Upper lobe of left lung (tissue), 6 donors: ENCODE results near the gene ARPP21. TPM values are rescaled to one million over a fixed set of nuclear protein-coding genes. Genes with fewer than 3 reads are reported as not detected.

Experiments
- ATAC-seq, 2 donors: fragments of 200-7000 bp; cut with Tn5 transposase; one replicate each; pipeline ENCODE4 v1.9.1; 2022; ENCODE audit warnings: mild to moderate bottlenecking in 2 of 2, moderate library complexity in 2 of 2; ENCODE audit not compliant: low FRiP score in 2 of 2
- DNase-seq, 2 donors: peaks; one replicate each; pipeline ENCODE4 v3.0.0-alpha.2; 2019 to 2020
- H3K27ac ChIP-seq, 4 donors: fragments of 200-600 bp; sonication (generic); one replicate each; pipeline ENCODE4 v1.5.1; 2016 to 2019
- H3K27me3 ChIP-seq, 4 donors: fragments of 200-600 bp; sonication (generic); one replicate each; pipeline ENCODE4 v1.5.1; 2017 to 2019
- H3K36me3 ChIP-seq, 4 donors: fragments of 200-600 bp; sonication (generic); one replicate each; pipeline ENCODE4 v1.5.1; 2016 to 2019
- H3K4me1 ChIP-seq, 4 donors: fragments of 200-600 bp; sonication (generic); one replicate each; pipeline ENCODE4 v1.5.1; 2018 to 2019
- H3K4me3 ChIP-seq, 4 donors: fragments of 200-600 bp; sonication (generic); one replicate each; pipeline ENCODE4 v1.5.1; 2017 to 2019; ENCODE audit warnings: mild to moderate bottlenecking in 2 of 4, moderate library complexity in 1 of 4
- H3K9me3 ChIP-seq, 4 donors: fragments of 200-600 bp; sonication (generic); one replicate each; pipeline ENCODE4 v1.5.1; 2018 to 2019
- CTCF ChIP-seq, 6 experiments: fragments of 450-650 bp in 4 of 6; fragments of 200-600 bp in 2 of 6; sonication (generic) in 2 of 6; IDR thresholded peaks; one replicate each; pipeline ENCODE4 v1.5.1; 2016 to 2019; ENCODE audit warnings: antibody characterized with exemption in 6 of 6
- EP300 ChIP-seq, 4 donors: sonication (generic); formaldehyde crosslinking; IDR thresholded peaks; one replicate each; pipeline ENCODE4 v1.5.1; 2017; ENCODE audit warnings: antibody characterized with exemption in 4 of 4, control low read depth in 2 of 4
- POLR2A ChIP-seq, 4 donors: fragments of 450-650 bp; IDR thresholded peaks; one replicate each; pipeline ENCODE4 v1.5.1; 2016 to 2017; ENCODE audit warnings: antibody characterized with exemption in 4 of 4, mild to moderate bottlenecking in 2 of 4
- POLR2AphosphoS5 ChIP-seq, 2 donors: sonication (generic); formaldehyde crosslinking; IDR thresholded peaks; one replicate each; pipeline ENCODE4 v1.5.1; 2017; ENCODE audit warnings: antibody characterized with exemption in 2 of 2
- WGBS, 2 donors: methylation state at CpG; one replicate each; pipeline ENCODE4 v1.1.5; 2017 to 2018; 5-methylcytosine and 5-hydroxymethylcytosine counted together
- total RNA-seq, 6 donors: library from RNA; depleted of rRNA in 4 of 6; stranded (reverse); fragments of >200 nt in 4 of 6; gene quantifications; one replicate each; pipeline versions ENCODE4 v1.1.0 to v1.2.1, GENCODE V29; 2016 to 2021
- donor health status: DM: no; HTN: no; CAD: no; lungs with moderate emphysema.
- donor health status: DM: no; HTN: yes; CAD: no; lungs with severe emphysema.

Gene ARPP21
- total RNA-seq, 6 donors from 2014 or later, result not detected

DNA sequence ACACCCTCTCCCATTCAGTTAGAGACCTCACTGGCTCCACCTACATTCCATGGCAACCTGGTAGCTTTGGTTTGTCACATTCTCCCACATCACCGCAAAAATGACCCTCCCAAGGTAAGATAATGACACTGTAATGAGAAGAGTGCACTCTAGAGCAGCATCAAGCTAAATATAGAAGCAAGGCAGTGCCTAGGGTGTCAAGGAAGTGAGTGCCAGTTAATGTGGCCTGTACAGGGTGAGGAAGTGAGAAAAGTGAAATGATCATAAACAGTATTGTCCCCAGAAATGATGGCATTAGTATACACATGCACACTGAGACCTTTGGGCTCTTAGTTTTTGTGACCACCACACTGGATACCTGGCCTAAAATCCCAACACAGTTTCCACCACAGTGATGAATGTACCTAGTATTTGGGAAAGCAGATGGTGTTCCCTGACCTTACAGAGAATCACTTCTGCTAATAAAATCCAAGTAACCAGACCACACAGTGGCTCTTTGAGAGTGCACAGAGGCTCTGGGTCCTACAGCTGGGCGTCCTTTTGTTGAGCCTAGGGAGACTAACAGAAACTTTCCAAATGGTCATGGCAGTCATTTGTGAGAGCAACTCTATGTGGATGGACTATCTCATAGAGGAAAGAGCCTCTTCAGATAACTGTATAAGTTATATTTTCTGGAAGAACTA, 106.6 kb downstream of the ARPP21 start:
- 82 to 89% methylated on average over 2 of the region's 2 CpGs for WGBS, 2 donors
- ATAC-seq, result no peak

GRCh38 chr3:35746492-35746891, 107.2 kb downstream of the ARPP21 start:
- Histone ChIP-seq H3K27me3 (no peaks in the 10 kb centered on the region), H3K4me1 (no peaks in the 10 kb centered on the region), H3K4me3 (no peak overlapping the region), H3K27ac (no peak overlapping the region), H3K9me3 (no peaks in the 10 kb centered on the region), H3K36me3 (no peaks in the 10 kb centered on the region)
- WGBS, 2 donors, result 52 to 57% methylated on average over 2 of the region's 2 CpGs
- no peak for DNase-seq
- TF ChIP-seq POLR2A (IDR thresholded peaks at IDR 0.05) (no peak), POLR2AphosphoS5 (IDR thresholded peaks at IDR 0.05) (no peak), EP300 (IDR thresholded peaks at IDR 0.05) (no peak), CTCF (IDR thresholded peaks at IDR 0.05) (no peak)
- ATAC-seq, result no peak

More for the DNA sequence above, 106.6 kb downstream of the ARPP21 start:
- Histone ChIP-seq H3K27ac (no peak overlapping the region), H3K36me3 (no peaks in the 10 kb centered on the region), H3K27me3 (no peaks in the 10 kb centered on the region), H3K4me3 (no peak overlapping the region), H3K9me3 (no peaks in the 10 kb centered on the region), H3K4me1 (no peaks in the 10 kb centered on the region)
- DNase-seq, result no peak
- no peak for TF ChIP-seq POLR2A (IDR thresholded peaks at IDR 0.05)
- TF ChIP-seq POLR2AphosphoS5 (IDR thresholded peaks at IDR 0.05), result no peak
- no peak for TF ChIP-seq EP300 (IDR thresholded peaks at IDR 0.05)
- no peak for TF ChIP-seq CTCF (IDR thresholded peaks at IDR 0.05)

GRCh38 chr3:35748144-35748543, 108.8 kb downstream of the ARPP21 start:
- Histone ChIP-seq H3K4me1 (no peaks in the 10 kb centered on the region), H3K36me3 (no peaks in the 10 kb centered on the region), H3K4me3 (no peak overlapping the region), H3K27me3 (no peaks in the 10 kb centered on the region), H3K27ac (no peak overlapping the region), H3K9me3 (no peaks in the 10 kb centered on the region)
- DNase-seq (no peak), ATAC-seq (no peak)
- TF ChIP-seq EP300 (IDR thresholded peaks at IDR 0.05) (no peak), CTCF (IDR thresholded peaks at IDR 0.05) (no peak), POLR2AphosphoS5 (IDR thresholded peaks at IDR 0.05) (no peak), POLR2A (IDR thresholded peaks at IDR 0.05) (no peak)

- no peaks in the 10 kb centered on the region for H3K27me3 ChIP-seq
- no peak for DNase-seq
- WGBS, 2 donors, result 88 to 89% methylated on average over 3 of the region's 3 CpGs
- TF ChIP-seq POLR2A (IDR thresholded peaks at IDR 0.05), result no peak
- TF ChIP-seq EP300 (IDR thresholded peaks at IDR 0.05), result no peak
- TF ChIP-seq POLR2AphosphoS5 (IDR thresholded peaks at IDR 0.05), result no peak
- no peak for TF ChIP-seq CTCF (IDR thresholded peaks at IDR 0.05)
- H3K9me3 ChIP-seq, result no peaks in the 10 kb centered on the region
- H3K4me1 ChIP-seq, result no peaks in the 10 kb centered on the region
- no peak overlapping the region for H3K27ac ChIP-seq
- H3K4me3 ChIP-seq, result no peak overlapping the region
- ATAC-seq, result no peak
- H3K36me3 ChIP-seq, result no peaks in the 10 kb centered on the region
Measured at GRCh38 chr3:35751207-35751606, 111.9 kb downstream of the ARPP21 start.
